HS-27A (cell line): ENCODE measurements around the gene PRRT3.

Experiments
- DNase-seq: peaks from one replicate; pipeline ENCODE4 v3.0.0-alpha.2; 2012; ENCODE audit warnings: low read depth, missing footprints

Gene PRRT3

GRCh38 chr3:9951962-9952805, at the start of gene PRRT3:
PRRT3 (minus strand) TSS chr3:9952408; CDS start chr3:9950115, 2,293 bp downstream.
- no peak for DNase-seq

- no peak for DNase-seq
Measured at GRCh38 chr3:10000686-10001085, 48.5 kb upstream of the PRRT3 start.

DNA sequence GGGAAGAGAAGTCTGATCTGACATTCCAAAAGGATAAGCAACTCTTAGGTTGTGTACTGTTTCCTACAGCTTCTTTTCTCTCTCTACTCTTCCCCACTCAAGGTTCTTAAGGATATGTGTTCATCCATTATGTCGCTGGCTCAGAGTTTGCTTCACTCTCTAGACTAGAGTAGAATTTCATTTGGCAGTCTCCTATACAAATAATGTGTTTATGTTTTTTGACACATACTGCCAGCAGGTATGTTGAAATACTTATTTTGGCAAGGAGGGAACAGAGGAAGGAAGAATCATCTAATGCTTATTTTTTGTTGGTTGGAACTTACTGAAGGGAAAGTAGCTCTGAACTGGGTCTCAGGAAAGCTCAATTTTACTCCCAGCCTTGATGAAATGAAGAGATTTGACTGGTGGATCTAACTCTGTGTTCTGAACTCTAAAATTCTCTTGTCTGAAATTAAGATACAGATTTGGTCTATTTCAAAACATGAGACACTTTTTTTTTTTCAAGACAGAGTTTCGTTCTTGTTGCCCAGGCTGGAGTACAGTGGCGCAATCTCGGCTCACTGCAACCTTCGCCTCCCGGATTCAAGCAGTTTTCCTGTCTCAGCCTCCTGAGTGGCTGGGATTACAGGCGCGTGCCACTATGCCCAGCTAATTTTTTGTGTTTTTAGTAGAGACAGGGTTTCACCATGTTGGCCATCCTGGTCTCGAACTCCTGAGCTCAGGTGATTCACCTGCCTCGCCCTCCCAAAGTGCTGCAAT, 42.1 kb upstream of the PRRT3 start:
- no peak for DNase-seq

DNA sequence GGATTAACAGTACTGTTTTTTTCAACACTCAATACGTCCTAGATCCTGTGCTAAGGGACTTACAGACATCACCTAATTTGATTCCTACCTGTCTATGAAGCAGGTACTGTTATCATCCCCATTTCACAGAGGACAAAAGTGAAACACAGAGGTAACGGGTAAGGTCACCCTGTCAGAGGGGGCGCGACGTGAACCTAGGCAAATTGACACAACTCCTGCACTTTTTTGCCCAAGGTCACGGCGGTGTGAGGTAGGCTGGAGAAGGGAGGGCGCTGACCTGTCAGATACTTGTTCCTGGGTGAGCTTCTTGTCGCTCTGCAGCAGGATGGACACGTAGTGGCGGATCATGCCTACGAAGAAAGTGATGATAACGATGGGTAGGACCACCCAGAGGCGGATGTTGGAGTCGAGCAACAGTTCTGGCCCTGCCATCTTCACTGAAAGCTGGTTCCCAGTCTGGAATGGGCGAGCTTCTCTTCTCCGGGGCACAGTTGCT, 34.1 kb upstream of the PRRT3 start:
- no peak for DNase-seq

DNA sequence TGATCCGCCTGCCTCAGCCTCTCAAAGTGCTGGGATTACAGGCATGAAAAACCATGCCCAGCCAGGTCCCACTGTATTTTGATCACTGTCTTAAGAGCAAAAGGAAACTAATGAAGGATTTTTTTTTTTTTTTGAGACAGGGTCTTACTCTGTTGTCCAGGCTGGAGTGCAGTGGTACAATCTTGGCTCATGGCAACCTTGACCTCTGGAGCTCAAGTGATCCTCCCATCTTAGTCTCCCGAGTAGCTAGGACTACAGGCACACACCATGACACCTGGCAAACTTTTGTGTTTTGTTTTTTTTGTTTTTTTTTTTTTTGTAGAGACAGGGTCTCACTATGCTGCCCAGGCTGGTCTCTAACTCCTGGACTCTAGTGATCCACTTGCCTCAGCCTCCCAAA, 28.0 kb upstream of the PRRT3 start:
- no peak for DNase-seq

GRCh38 chr3:9978710-9979305, 26.6 kb upstream of the PRRT3 start:
- DNase-seq, result no peak

DNA sequence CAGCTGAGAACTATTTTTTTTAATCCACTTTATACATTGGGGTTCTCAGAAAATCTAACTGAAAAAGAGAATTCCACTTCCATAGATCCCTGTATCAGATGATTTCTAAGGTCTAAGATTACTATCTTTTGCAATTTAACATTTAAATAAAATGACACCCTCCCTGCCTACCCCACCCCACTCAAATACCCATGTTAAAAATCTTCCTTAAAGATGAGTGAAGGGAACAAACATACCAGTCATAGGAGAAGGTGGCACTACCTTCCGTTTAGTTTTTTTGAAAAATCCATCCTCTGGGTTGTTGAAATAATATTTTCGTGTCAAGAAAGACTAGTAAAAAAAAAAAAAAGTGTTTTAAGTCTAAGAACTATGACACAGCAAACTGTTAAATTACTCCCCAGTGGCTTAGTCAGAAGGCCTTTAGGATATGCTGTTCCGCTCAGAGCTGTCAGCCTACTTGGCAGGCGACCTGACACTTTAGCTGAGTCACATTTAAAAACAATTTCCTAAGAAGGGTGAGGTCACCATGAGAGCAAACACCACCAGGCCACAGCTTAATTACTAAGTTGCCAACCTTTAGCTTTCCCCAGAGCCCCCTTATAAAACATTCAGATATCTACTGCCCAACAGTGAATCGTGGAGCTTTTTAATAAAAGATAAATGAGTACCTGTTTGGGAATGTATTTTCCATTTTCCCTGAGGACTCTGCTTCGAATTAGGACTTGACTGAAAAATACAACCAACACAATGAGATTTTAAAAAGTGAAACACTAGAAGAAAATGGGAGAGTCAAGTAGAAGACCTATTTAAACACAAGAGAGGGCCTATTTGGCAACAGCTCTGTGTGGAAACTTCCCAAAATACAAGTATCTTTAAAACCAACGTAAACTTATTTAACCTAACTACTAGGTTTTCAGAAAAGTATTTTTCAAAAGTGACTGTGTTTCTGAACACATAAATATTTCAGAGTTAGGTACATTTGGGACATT, 24.8 kb upstream of the PRRT3 start:
- peak; percentile 91 for DNase-seq

- DNase-seq, result no peak
Measured at GRCh38 chr3:9970020-9970652, 17.9 kb upstream of the PRRT3 start.

DNA sequence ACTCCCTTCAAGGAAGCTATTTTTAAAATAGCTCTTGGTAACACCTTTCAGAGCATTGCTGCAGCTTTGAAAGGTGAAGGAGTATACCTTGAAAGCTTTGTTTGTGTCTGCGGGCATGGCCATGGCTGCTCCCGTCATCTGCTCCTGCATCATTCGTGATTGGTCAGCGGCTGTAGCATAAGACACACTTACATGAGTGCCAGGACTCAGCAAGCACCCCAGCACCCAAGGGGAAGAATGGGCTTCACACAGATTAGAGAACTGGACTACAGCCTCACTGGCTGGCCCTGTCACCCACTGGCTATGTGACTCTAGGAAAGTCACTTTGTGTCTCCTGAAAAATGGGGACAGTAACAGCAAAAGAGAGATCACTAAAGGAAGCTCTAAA, 17.4 kb upstream of the PRRT3 start:
- no peak for DNase-seq

- no peak for DNase-seq
Measured at GRCh38 chr3:9966841-9967240, 14.6 kb upstream of the PRRT3 start.

- no peak for DNase-seq
Measured at GRCh38 chr3:9965200-9965875, 13.1 kb upstream of the PRRT3 start.

GRCh38 chr3:9957214-9957613, 5.0 kb upstream of the PRRT3 start:
- no peak for DNase-seq

GRCh38 chr3:9955611-9956352, 3.6 kb upstream of the PRRT3 start:
- no peak for DNase-seq

- no peak for DNase-seq
Measured at GRCh38 chr3:9955067-9955502, 2.9 kb upstream of the PRRT3 start.

DNA sequence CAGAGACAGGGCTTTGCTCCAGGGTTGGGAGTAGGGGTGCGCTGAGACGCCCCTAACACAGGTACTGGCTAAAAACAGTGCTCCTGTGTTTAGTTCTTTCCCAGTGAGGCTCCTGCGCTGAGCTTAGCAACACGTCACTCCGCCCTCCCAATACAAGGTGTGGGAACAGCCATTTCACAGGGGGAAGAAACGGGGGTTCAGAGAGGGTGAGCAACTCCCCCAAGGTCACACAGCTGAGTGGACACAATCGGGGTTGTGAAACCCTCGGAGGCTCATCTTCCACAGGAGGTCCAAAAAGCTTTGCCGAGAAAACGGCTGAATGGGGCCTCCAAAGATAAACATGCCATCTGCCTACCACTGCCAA, 628 bp downstream of the PRRT3 start:
- no peak for DNase-seq

DNA sequence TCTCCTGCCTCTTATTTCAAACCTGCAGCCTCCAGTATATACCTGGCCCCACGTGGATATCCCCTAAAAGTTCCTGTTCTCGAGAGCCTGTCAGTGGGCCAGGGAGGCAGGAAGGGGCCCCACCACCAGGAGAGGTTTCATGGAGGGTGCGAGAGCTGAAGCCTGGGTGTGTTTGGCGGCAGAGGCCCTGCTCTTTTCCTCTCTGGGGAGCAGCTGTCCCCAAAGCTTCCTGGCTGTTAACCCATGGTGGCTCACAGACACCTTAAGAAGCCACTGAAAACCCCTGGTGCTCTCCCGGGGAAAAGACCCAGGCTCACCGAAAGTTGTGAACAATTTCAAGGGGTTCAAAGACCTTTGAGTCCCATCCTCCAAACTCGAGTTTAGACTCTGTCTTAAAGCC, 1.1 kb downstream of the PRRT3 start:
- DNase-seq, result no peak

GRCh38 chr3:9949626-9950025, 2.6 kb downstream of the PRRT3 start:
- no peak for DNase-seq

- no peak for DNase-seq
Measured at GRCh38 chr3:9949115-9949514, 3.1 kb downstream of the PRRT3 start.

DNA sequence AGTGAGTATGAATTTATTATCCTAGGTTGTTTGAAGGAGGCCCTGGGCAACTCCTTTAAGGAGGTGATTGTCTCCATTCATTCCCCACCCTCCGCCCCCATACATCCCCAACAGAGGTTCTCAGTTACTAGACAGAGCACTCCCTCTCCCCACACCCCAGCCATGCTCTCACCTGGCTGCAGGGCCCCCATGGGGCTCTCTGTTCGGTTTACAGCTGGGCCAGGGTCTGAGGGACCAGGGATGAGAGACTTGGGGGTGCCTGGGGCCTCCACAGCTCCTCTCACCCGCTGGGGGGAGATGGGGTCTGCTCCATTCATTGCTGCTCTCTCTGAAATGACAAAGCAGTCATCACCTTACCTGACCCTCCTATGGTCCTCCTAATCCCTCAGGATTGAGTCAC, 3.6 kb downstream of the PRRT3 start:
- DNase-seq, result no peak
